HepG2 (cell line): ENCODE measurements around the gene PHRF1. TPM values are rescaled to one million over a fixed set of nuclear protein-coding genes. Genes with fewer than 3 reads are reported as not detected.

Experiments used
- ATAC-seq: fragments of 200-7000 bp; cut with Tn5 transposase; 3 replicates; pipeline ENCODE4 v1.9.1; 2020; ENCODE audit warnings: mild to moderate bottlenecking, moderate library complexity
- BruUV-seq: library from RNA; stranded (reverse); fragments of 400-500 nt; replicated peaks from 2 replicates; lab custom pipeline; 2021; lab: Mats Ljungman, UMichigan
- CTCF ChIA-PET: fragments of 300-600 bp; formaldehyde crosslinking; extraction: SDS; loops from one replicate; lab custom pipeline; 2021; ENCODE audit warnings: low total read pairs, inconsistent platforms, low intra/inter-chr PET ratio; lab: Yijun Ruan, JAX
- POLR2A ChIA-PET: fragments of 350-600 bp; sonication (Branson Sonifier 250); formaldehyde crosslinking; loops from one replicate; lab custom pipeline; 2020; ENCODE audit warnings: antibody characterized with exemption, inconsistent platforms; lab: Yijun Ruan, JAX
- DNase-seq: peaks from one replicate; pipeline ENCODE4 v3.0.0-alpha.2; 2015; ENCODE audit warnings: low spot score
- FAIRE-seq: peaks from 3 replicates; lab custom pipeline; 2011; peaks lifted over from hg19 to GRCh38; lab: Jason Lieb, UNC
- H2AFZ ChIP-seq: one replicate; pipeline ENCODE4 v1.6.1; 2011; ENCODE audit warnings: low read length, inconsistent platforms
- H3K27ac ChIP-seq: fragments of 300-600 bp; 3 replicates; pipeline ENCODE4 v1.8.0; 2011; ENCODE audit warnings: mixed run types, mild to moderate bottlenecking, mixed read lengths, low read length, inconsistent platforms; ENCODE audit not compliant: insufficient read depth; ENCODE audit errors: extremely low read length
- H3K27me3 ChIP-seq, 2 experiments: fragments of 200-600 bp in 1 of 2; 2 replicates in 1 of 2; 3 replicates in 1 of 2; pipeline versions ENCODE4 v1.6.0 to v1.8.0; 2011; ENCODE audit warnings: low read length in 2 of 2, mild to moderate bottlenecking in 2 of 2, moderate library complexity in 2 of 2, inconsistent platforms in 1 of 2; ENCODE audit not compliant: insufficient read depth in 2 of 2, control insufficient read depth in 1 of 2
- H3K36me3 ChIP-seq, 2 experiments: fragments of 200-600 bp in 1 of 2; replicated peaks in 1 of 2; 2 replicates in 1 of 2; 3 replicates in 1 of 2; pipeline versions ENCODE4 v1.5.1 to v1.8.0; 2011; ENCODE audit warnings: low read length in 2 of 2, inconsistent platforms in 1 of 2; ENCODE audit not compliant: insufficient read depth in 2 of 2, control insufficient read depth in 1 of 2
- H3K4me1 ChIP-seq: 2 replicates; pipeline ENCODE4 v1.5.1; 2012; ENCODE audit warnings: low read length, inconsistent platforms; ENCODE audit not compliant: insufficient read depth
- H3K4me2 ChIP-seq: 2 replicates; pipeline ENCODE4 v1.6.0; 2011; ENCODE audit warnings: low read depth, low read length, inconsistent platforms
- H3K4me3 ChIP-seq, 3 experiments: fragments of 200-600 bp in 1 of 3; sonication (generic), shearing (Covaris generic) in 1 of 3; replicated peaks in 1 of 3; 2 replicates each; pipeline ENCODE4 v1.5.1; 2011 to 2016; ENCODE audit warnings: low read length in 3 of 3, inconsistent platforms in 2 of 3, low read depth in 2 of 3, mild to moderate bottlenecking in 2 of 3, control low read depth in 1 of 3, mixed read lengths in 1 of 3; ENCODE audit not compliant: insufficient read depth in 1 of 3
- H3K79me2 ChIP-seq: one replicate; pipeline ENCODE4 v1.6.1; 2011; ENCODE audit warnings: low read length, inconsistent platforms; ENCODE audit not compliant: insufficient read depth
- H3K9ac ChIP-seq: 2 replicates; pipeline ENCODE4 v1.6.0; 2011; ENCODE audit warnings: mild to moderate bottlenecking, low read depth, low read length, inconsistent platforms; ENCODE audit not compliant: insufficient read depth
- H3K9me3 ChIP-seq: 2 replicates; pipeline ENCODE4 v1.5.1; 2012; ENCODE audit warnings: mild to moderate bottlenecking, low read length
- H4K20me1 ChIP-seq: 2 replicates; pipeline ENCODE4 v1.6.0; 2011; ENCODE audit warnings: inconsistent platforms, mild to moderate bottlenecking, low read length, moderate library complexity; ENCODE audit not compliant: insufficient read depth
- ETV5 ChIP-seq: IDR thresholded peaks from 2 replicates; pipeline ENCODE4 v1.6.1; 2018; ENCODE audit warnings: missing biosample characterization, missing genetic modification reagents, inconsistent platforms, borderline replicate concordance
- MYC ChIP-seq: sonication (generic); formaldehyde crosslinking; IDR thresholded peaks from 2 replicates; pipeline ENCODE4 v1.9.0; 2021; ENCODE audit warnings: missing genetic modification reagents, borderline replicate concordance
- ZFY ChIP-seq: sonication (generic); formaldehyde crosslinking; IDR thresholded peaks from 2 replicates; pipeline ENCODE4 v1.4.0; 2020; ENCODE audit warnings: missing genetic modification reagents
- ZNF138 ChIP-seq: sonication (generic); formaldehyde crosslinking; IDR thresholded peaks from 2 replicates; pipeline ENCODE4 v1.5.0; 2020; ENCODE audit warnings: mild to moderate bottlenecking, low read depth, missing genetic modification reagents
- ZNF263 ChIP-seq: sonication (generic); formaldehyde crosslinking; IDR thresholded peaks from 2 replicates; pipeline ENCODE4 v1.4.0; 2020; ENCODE audit warnings: missing genetic modification reagents
- WGBS: methylation state at CpG from one replicate; pipeline ENCODE4 v1.1.6; 2017; ENCODE audit warnings: low lambda C conversion rate; 5-methylcytosine and 5-hydroxymethylcytosine counted together
- in situ Hi-C: cut with HindIII; loops from 2 replicates; pipeline ENCODE4 v1.10.0; 2017; ENCODE audit warnings: low pct_unique_long_range_greater_than_20kb; ENCODE audit not compliant: extremely low pct_ligation_motif_present
- intact Hi-C: fragments of 100-400 bp; cut with micrococcal nuclease; formaldehyde crosslinking; loops from one replicate; pipeline ENCODE4 v1.10.0; 2022; ENCODE audit not compliant: unreplicated experiment
- polyA plus RNA-seq, 8 experiments: library from polyadenylated mRNA; depleted of rRNA in 3 of 8; stranded (reverse) in 7 of 8; unstranded in 1 of 8; fragments of >200 nt; fragmentation: Illumina TruSeq in 4 of 8; extraction: Trizol in 4 of 8; gene quantifications; 2 replicates each; pipeline versions ENCODE4 v1.2.1 to v1.2.3, GENCODE V29; 2011 to 2016; ENCODE audit warnings: low read depth in 4 of 8, missing spikeins in 1 of 8, mixed read lengths in 1 of 8; ENCODE audit not compliant: insufficient read depth in 1 of 8
- total RNA-seq, 5 experiments: library from RNA; depleted of rRNA; stranded (reverse); fragments of >200 nt; fragmentation: Illumina TruSeq; extraction: Trizol; gene quantifications; 2 replicates each; pipeline ENCODE4 v1.2.3, GENCODE V29; 2016; ENCODE audit warnings: low read depth in 1 of 5
- TF ChIP-seq, protein P1 (sequence below): sonication (generic); formaldehyde crosslinking; IDR thresholded peaks from 2 replicates; pipeline ENCODE4 v1.4.0; 2020; ENCODE audit warnings: mild to moderate bottlenecking, low read depth, missing genetic modification reagents
- TF ChIP-seq, protein P2 (sequence below): sonication (generic); formaldehyde crosslinking; IDR thresholded peaks from 2 replicates; pipeline ENCODE4 v1.4.0; 2020; ENCODE audit warnings: missing genetic modification reagents
- TF ChIP-seq, protein P3 (sequence below): sonication (generic); formaldehyde crosslinking; IDR thresholded peaks from 2 replicates; pipeline ENCODE4 v1.8.1; 2022; ENCODE audit warnings: mild to moderate bottlenecking, missing genetic modification reagents
- TF ChIP-seq, protein P4 (sequence below): sonication (generic); formaldehyde crosslinking; IDR thresholded peaks from 2 replicates; pipeline ENCODE4 v1.4.0; 2020; ENCODE audit warnings: mild to moderate bottlenecking, missing genetic modification reagents, borderline replicate concordance

The PHRF1 gene
- total and polyA plus RNA-seq, 2 of the 13 experiments (the other 11 are each of a cell fraction or from before 2014, with no cell fraction given): 8.2 to 16.7 TPM

DNA sequence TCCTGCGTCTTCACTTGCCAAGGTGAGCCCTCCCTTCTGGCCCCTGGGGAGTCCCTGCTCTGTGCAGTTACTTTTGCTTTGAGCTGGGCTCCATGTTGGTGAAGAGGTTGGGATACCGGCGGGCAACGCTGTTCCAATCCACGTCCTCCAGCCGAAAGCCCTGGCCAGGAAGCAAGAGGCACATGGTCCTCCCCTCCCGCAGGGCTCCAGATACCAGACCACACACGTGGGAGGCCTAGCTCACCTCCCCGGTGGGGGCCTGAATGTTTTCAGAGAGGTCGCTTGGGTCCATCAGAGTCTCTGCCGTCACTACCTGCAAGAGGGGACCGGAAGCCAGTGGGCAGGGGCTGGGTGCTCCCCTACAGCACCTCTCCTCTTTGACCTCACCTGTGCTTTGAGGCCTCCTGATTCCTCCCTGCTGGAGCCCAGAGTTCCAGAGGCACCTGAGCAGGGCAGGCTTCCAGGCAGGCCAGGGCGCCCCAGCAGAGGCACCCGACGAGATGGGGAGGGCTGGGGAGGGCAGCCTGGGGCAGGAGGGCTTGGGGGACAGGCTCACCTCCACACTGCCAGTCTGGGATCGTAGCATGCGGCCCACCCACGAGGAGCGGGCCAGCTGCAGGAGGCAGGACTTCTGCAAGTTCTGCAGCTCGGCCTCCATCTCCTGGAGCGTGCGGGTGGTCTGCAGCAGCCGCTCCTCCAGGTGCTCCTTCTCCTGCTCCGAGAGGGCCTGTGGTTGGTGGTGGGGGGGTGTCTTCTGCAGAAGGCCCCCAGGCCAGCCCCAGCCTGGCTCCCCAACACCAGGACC, 18.7 kb upstream of the PHRF1 start:
- in situ Hi-C loops (loop anchor here (5.0 to 10.0 kb wide), 2 partner anchors 40 to 67 kb away; partner anchors contain the start of genes CDHR5 and SCT), intact Hi-C loops (loop anchor here (10.0 kb wide), 1 partner anchor 57 kb away; the partner anchor contains the start of gene IRF7)
- no TSS peak for BruUV-seq
- WGBS: 34% methylated on average over 3 of the region's 24 CpGs
- Histone ChIP-seq H3K79me2 (peaks cover 8% of the 10 kb centered on the region), H3K9ac (no peak overlapping the region), H3K9me3 (no peaks in the 10 kb centered on the region), H3K4me2 (peak overlapping the region; percentile 51), H3K36me3 (no peaks in the 10 kb centered on the region; a peak in 1 of 5 replicates), H3K27ac (no peak overlapping the region), H3K27me3 (peaks cover 4 to 7% of the 10 kb centered on the region in 2 experiments; a peak in 2 of 5 replicates), H4K20me1 (no peaks in the 10 kb centered on the region), H3K4me1 (peaks cover 75% of the 10 kb centered on the region), H3K4me3 (peak overlapping the region in 2 of 3 experiments; percentile 9 to 56; a peak in 4 of 6 replicates), H2AFZ (no peak overlapping the region)
- FAIRE-seq (no peak), DNase-seq (no peak), ATAC-seq (no peak)
- CTCF ChIA-PET: no interaction called here
- POLR2A ChIA-PET: interaction anchor here (1.1 to 2.1 kb wide), 2 partner anchors 18 to 148 kb away, joined by 5 to 9 read pairs; partner anchors contain the start of genes EPS8L2 and PHRF1
- TF ChIP-seq ZNF138: no peak
- peak; percentile 26; the same call in 1 of the 2 replicates for TF ChIP-seq ZFY (CRISPR knock-in tag)
- peak; percentile 44; the same call in 1 of the 2 replicates for TF ChIP-seq MYC (CRISPR knock-in tag)
- TF ChIP-seq, protein P1, sequence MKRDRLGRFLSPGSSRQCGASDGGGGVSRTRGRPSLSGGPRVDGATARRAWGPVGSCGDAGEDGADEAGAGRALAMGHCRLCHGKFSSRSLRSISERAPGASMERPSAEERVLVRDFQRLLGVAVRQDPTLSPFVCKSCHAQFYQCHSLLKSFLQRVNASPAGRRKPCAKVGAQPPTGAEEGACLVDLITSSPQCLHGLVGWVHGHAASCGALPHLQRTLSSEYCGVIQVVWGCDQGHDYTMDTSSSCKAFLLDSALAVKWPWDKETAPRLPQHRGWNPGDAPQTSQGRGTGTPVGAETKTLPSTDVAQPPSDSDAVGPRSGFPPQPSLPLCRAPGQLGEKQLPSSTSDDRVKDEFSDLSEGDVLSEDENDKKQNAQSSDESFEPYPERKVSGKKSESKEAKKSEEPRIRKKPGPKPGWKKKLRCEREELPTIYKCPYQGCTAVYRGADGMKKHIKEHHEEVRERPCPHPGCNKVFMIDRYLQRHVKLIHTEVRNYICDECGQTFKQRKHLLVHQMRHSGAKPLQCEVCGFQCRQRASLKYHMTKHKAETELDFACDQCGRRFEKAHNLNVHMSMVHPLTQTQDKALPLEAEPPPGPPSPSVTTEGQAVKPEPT (CRISPR knock-in tag): 0 out of 2 replicates have a peak, but pooled peaks have one; percentile 39
- TF ChIP-seq, protein P2, sequence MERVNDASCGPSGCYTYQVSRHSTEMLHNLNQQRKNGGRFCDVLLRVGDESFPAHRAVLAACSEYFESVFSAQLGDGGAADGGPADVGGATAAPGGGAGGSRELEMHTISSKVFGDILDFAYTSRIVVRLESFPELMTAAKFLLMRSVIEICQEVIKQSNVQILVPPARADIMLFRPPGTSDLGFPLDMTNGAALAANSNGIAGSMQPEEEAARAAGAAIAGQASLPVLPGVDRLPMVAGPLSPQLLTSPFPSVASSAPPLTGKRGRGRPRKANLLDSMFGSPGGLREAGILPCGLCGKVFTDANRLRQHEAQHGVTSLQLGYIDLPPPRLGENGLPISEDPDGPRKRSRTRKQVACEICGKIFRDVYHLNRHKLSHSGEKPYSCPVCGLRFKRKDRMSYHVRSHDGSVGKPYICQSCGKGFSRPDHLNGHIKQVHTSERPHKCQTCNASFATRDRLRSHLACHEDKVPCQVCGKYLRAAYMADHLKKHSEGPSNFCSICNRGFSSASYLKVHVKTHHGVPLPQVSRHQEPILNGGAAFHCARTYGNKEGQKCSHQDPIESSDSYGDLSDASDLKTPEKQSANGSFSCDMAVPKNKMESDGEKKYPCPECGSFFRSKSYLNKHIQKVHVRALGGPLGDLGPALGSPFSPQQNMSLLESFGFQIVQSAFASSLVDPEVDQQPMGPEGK: peak; percentile 33; the same call in 1 of the 2 replicates
- peak; percentile 90 for TF ChIP-seq ZNF263 (CRISPR knock-in tag)
- TF ChIP-seq ETV5 (CRISPR knock-in tag): peak; percentile 26; the same call in 1 of the 2 replicates
- TF ChIP-seq, protein P3, sequence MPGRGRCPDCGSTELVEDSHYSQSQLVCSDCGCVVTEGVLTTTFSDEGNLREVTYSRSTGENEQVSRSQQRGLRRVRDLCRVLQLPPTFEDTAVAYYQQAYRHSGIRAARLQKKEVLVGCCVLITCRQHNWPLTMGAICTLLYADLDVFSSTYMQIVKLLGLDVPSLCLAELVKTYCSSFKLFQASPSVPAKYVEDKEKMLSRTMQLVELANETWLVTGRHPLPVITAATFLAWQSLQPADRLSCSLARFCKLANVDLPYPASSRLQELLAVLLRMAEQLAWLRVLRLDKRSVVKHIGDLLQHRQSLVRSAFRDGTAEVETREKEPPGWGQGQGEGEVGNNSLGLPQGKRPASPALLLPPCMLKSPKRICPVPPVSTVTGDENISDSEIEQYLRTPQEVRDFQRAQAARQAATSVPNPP: no peak
- TF ChIP-seq, protein P4, sequence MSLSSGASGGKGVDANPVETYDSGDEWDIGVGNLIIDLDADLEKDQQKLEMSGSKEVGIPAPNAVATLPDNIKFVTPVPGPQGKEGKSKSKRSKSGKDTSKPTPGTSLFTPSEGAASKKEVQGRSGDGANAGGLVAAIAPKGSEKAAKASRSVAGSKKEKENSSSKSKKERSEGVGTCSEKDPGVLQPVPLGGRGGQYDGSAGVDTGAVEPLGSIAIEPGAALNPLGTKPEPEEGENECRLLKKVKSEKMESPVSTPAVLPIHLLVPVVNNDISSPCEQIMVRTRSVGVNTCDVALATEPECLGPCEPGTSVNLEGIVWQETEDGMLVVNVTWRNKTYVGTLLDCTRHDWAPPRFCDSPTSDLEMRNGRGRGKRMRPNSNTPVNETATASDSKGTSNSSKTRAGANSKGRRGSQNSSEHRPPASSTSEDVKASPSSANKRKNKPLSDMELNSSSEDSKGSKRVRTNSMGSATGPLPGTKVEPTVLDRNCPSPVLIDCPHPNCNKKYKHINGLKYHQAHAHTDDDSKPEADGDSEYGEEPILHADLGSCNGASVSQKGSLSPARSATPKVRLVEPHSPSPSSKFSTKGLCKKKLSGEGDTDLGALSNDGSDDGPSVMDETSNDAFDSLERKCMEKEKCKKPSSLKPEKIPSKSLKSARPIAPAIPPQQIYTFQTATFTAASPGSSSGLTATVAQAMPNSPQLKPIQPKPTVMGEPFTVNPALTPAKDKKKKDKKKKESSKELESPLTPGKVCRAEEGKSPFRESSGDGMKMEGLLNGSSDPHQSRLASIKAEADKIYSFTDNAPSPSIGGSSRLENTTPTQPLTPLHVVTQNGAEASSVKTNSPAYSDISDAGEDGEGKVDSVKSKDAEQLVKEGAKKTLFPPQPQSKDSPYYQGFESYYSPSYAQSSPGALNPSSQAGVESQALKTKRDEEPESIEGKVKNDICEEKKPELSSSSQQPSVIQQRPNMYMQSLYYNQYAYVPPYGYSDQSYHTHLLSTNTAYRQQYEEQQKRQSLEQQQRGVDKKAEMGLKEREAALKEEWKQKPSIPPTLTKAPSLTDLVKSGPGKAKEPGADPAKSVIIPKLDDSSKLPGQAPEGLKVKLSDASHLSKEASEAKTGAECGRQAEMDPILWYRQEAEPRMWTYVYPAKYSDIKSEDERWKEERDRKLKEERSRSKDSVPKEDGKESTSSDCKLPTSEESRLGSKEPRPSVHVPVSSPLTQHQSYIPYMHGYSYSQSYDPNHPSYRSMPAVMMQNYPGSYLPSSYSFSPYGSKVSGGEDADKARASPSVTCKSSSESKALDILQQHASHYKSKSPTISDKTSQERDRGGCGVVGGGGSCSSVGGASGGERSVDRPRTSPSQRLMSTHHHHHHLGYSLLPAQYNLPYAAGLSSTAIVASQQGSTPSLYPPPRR (CRISPR knock-in tag): peak; percentile 17; the same call in 1 of the 2 replicates
